LNCAP (cell line): ENCODE measurements around the gene ASTN1.

ENCODE experiments used
- TF ChIP-seq, protein P1 (sequence below): fragments of 450-650 bp; IDR thresholded peaks from 2 replicates; pipeline ENCODE4 v1.5.1; 2017; ENCODE audit warnings: mild to moderate bottlenecking

Gene ASTN1

DNA sequence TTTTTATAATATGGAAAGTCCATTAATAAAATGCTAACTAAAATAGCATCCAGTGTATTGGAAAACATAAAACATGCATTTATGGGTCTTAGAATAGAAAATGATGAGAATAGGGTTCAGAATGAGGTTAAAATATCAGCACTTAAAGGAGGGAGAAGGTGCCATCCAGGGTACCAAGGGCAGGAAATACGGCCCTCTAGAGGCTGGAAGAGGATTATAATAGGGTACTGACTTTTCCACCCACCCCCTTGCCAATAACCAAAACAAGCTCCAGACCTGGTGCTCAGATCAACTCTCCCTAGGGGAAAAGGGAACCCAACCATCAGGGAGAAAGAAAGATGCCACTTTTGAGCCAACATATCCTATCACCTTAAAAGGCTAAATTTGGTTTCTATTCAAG, 26.7 kb downstream of the ASTN1 start:
- TF ChIP-seq, protein P1, sequence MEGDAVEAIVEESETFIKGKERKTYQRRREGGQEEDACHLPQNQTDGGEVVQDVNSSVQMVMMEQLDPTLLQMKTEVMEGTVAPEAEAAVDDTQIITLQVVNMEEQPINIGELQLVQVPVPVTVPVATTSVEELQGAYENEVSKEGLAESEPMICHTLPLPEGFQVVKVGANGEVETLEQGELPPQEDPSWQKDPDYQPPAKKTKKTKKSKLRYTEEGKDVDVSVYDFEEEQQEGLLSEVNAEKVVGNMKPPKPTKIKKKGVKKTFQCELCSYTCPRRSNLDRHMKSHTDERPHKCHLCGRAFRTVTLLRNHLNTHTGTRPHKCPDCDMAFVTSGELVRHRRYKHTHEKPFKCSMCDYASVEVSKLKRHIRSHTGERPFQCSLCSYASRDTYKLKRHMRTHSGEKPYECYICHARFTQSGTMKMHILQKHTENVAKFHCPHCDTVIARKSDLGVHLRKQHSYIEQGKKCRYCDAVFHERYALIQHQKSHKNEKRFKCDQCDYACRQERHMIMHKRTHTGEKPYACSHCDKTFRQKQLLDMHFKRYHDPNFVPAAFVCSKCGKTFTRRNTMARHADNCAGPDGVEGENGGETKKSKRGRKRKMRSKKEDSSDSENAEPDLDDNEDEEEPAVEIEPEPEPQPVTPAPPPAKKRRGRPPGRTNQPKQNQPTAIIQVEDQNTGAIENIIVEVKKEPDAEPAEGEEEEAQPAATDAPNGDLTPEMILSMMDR: no peak

DNA sequence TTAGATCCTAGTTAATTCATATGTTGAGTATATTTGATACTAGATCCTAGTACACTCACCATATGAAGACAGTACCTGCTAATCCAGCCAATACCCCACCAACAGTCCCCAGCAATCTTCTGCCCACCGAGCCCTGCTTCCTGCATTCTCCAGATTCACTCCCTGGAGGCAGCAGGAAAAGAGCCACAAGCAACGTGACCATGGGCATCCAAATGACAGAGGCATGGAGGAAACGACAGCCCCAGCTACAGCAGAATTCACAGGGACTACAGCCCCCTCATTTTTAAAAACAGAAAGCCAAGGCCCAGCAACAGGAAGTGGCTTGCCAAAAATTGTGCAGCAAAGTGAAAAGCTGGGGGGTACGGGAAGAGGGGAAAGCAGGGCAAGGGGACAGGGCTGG, 29.3 kb downstream of the ASTN1 start:
- TF ChIP-seq, protein P1: no peak

DNA sequence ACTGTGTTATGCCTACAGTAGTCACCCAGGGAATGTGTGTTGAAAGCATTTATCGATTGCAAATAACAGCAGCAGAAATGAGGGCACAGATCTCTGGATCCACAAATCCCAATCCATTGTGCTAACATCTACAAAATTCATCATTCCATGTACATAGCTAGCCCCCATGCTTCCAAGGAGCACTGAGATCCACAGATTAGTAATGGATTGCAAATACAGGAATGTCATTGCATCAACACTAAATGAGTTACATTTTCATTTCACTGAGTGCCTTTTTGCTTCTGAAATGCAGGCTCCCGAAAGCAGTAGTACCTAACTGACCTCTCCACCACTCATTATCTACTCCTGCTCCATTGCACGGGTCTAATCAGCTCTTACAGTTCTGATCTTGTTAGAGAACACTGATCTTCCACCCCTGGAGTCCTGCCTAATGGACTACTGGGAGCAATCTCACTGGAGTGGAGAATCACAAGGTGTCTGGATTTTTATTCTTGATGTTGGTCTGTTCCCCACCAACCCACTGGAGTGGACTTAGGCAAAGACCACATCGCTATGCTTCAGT, 30.5 kb downstream of the ASTN1 start:
- TF ChIP-seq, protein P1: no peak

DNA sequence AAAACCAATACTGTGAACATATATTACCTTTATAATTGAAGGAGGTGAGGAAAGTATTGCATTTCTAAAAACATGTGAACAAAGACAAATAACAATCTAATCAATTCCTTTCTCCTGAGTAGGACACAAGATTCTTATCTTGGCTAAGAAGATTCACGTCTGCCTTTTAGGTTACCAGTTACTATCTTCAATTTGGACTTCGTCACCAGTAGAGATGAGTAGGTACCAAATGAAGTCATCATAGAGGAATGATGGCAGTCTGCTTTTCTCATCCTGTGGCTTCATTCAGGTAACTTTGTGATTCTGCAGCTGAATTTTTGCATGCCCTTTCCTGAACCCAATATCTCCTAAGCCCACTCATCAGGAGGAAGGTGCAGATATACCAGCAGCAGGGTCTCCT, 32.4 kb downstream of the ASTN1 start:
- TF ChIP-seq, protein P1: no peak

DNA sequence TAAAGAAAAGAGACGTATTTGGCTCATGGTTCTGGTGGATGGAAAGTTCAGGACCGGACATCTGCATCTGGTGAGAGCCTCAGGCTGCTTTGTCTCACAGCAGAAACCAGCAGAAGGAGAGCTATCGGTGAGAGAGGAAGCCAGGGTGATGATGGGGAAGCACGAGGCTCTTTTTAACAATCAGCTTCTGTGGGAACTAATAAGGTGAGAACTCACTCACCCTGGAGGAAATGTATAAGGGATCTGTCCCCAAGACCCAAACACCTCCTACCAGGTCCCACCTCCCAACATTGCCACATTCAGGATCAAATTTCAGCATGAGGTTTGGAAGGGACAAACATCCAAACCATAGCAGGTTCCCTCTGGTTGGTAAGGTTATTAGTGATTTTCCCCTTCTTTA, 32.8 kb downstream of the ASTN1 start:
- TF ChIP-seq, protein P1: no peak

DNA sequence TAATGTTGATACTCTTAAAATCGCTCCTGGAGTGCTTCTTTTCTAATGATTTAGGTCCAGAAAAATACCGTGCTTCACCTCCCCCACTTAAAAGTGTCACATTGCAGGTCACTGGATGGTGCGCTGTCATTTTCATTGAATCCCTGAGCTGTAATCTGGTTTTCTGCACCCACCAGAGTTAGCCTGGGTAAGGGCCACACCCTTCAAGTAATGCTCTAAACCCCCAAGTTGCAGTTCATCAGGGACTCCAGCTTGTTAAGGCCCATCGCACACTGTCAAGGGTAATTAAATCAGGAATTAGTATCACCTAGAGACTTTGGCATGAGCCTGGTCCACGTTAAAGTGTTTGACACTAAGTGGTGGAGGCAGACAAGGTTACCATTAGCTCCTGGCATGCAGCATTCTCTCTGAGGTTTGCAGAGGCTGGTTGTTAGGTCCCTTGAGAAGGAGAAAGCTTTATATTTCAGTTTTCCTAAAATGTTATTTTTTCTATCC, 34.0 kb downstream of the ASTN1 start:
- TF ChIP-seq, protein P1: no peak

DNA sequence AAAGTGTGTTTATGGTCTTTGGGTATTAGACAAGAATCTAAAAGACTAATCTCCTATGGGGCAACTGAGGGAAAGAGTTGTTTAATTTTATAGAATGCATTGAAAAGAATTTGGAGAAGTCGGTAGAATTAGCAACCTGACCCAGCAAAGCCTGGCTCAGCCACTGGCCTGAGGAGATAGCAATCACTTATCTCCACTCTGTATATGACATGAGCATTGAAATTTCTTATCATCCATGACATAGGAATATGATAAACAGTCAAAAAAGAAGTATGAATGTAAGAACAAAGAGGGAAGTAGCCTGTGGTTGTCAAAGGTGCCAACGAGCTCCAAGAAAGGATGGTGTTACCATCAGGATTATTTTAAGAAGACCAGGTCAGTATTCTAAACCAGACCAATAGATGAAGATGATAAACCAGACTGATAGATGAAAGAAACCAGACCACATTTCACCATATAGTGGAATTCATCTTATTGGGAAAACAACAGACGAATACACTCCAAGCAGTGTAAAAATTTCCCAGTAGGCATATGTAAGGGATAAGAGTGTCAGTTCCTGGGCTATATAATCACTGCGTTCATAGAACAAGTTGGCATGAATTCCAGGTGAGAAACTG, 35.7 kb downstream of the ASTN1 start:
- TF ChIP-seq, protein P1: no peak
